Measurements from ENCODE around the gene TSPYL2. TPM values are rescaled to one million over a fixed set of nuclear protein-coding genes. Genes with fewer than 3 reads are reported as not detected.
A peak's percentile ranks its signal among the peaks of the same experiment; 100 is the strongest.

Gene TSPYL2
- total RNA-seq, 1 donor from 2014 or later = 99.0 TPM

GRCh38 chrX:53093177-53093655 is 11.0 kb downstream of the TSPYL2 start:
- peaks cover 31% of the 10 kb centered on the region for H3K4me1 Mint-ChIP-seq
- peak overlapping the region; percentile 81 for H3K4me3 Mint-ChIP-seq
- H3K27me3 Mint-ChIP-seq (ENCODE audit: low read depth) = no peaks in the 10 kb centered on the region
- TF ChIP-seq, protein P1, sequence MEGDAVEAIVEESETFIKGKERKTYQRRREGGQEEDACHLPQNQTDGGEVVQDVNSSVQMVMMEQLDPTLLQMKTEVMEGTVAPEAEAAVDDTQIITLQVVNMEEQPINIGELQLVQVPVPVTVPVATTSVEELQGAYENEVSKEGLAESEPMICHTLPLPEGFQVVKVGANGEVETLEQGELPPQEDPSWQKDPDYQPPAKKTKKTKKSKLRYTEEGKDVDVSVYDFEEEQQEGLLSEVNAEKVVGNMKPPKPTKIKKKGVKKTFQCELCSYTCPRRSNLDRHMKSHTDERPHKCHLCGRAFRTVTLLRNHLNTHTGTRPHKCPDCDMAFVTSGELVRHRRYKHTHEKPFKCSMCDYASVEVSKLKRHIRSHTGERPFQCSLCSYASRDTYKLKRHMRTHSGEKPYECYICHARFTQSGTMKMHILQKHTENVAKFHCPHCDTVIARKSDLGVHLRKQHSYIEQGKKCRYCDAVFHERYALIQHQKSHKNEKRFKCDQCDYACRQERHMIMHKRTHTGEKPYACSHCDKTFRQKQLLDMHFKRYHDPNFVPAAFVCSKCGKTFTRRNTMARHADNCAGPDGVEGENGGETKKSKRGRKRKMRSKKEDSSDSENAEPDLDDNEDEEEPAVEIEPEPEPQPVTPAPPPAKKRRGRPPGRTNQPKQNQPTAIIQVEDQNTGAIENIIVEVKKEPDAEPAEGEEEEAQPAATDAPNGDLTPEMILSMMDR (IDR thresholded peaks at IDR 0.05; ENCODE audit: unreplicated experiment) = peak; percentile 26
- peak; percentile 45 to 73 for DNase-seq (ENCODE audit: low spot score in 2 of 2, unreplicated experiment in 2 of 2)
- H3K27ac Mint-ChIP-seq = peak overlapping the region; percentile 90
- H3K9me3 Mint-ChIP-seq = peaks cover 6% of the 10 kb centered on the region
- H3K36me3 Mint-ChIP-seq = no peaks in the 10 kb centered on the region

- Mint-ChIP-seq H3K27me3 (ENCODE audit: low read depth) (no peaks in the 10 kb centered on the region), H3K4me1 (peaks cover 28% of the 10 kb centered on the region), H3K9me3 (peaks cover 6% of the 10 kb centered on the region), H3K4me3 (peak within 1 kb of the TSS; percentile 81), H3K36me3 (peaks cover 3% of the 10 kb centered on the region), H3K27ac (peak within 1 kb of the TSS; percentile 90)
- DNase-seq (ENCODE audit: low spot score in 2 of 2, unreplicated experiment in 2 of 2) = peak; percentile 63 to 81
- TF ChIP-seq, protein P1 (IDR thresholded peaks at IDR 0.05; ENCODE audit: unreplicated experiment) = no peak
Measured at GRCh38 chrX:53093748-53094581, 11.8 kb downstream of the TSPYL2 start, which contains the start of gene KANTR. Gene KANTR (plus strand): TSS chrX:53094142. CDS start chrX:53124273, 30,131 bp downstream.

- peaks cover 10% of the 10 kb centered on the region for H3K9me3 Mint-ChIP-seq
- peaks cover 25% of the 10 kb centered on the region for H3K4me1 Mint-ChIP-seq
- H3K27me3 Mint-ChIP-seq (ENCODE audit: low read depth) = no peaks in the 10 kb centered on the region
- no peak for DNase-seq (ENCODE audit: low spot score in 2 of 2, unreplicated experiment in 2 of 2)
- H3K27ac Mint-ChIP-seq = peak overlapping the region; percentile 90
- H3K36me3 Mint-ChIP-seq = peaks cover 6% of the 10 kb centered on the region
- peak overlapping the region; percentile 81 for H3K4me3 Mint-ChIP-seq
- TF ChIP-seq, protein P1 (IDR thresholded peaks at IDR 0.05; ENCODE audit: unreplicated experiment) = no peak
Measured at GRCh38 chrX:53094582-53094905, 12.4 kb downstream of the TSPYL2 start.

DNA sequence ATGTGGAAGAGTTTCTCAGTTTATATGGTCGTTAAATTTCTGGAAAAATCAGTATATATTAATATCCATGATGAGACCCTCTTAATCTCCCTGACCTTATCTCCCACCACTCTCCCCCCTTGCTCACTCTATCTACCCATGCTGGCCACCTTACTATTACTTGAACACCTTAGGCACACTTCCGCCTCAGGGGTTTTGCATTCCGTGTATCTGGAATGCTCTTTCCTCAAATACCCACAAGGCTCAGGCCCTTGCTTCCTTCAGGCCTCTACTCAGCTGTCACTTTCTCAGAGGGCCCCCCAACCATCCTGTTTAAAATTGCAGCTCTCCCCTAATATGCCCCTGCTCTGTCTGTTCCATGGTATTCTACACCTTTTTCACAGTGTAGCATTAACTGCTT is 13.6 kb downstream of the TSPYL2 start:
- H3K9me3 Mint-ChIP-seq = peaks cover 11% of the 10 kb centered on the region
- H3K4me1 Mint-ChIP-seq = peaks cover 14% of the 10 kb centered on the region
- no peak overlapping the region for H3K4me3 Mint-ChIP-seq
- TF ChIP-seq, protein P1 (IDR thresholded peaks at IDR 0.05; ENCODE audit: unreplicated experiment) = no peak
- no peak for DNase-seq (ENCODE audit: low spot score in 2 of 2, unreplicated experiment in 2 of 2)
- H3K27me3 Mint-ChIP-seq (ENCODE audit: low read depth) = no peaks in the 10 kb centered on the region
- no peak overlapping the region for H3K27ac Mint-ChIP-seq
- H3K36me3 Mint-ChIP-seq = peaks cover 9% of the 10 kb centered on the region

GRCh38 chrX:53114864-53115549 is 32.8 kb downstream of the TSPYL2 start:
- Mint-ChIP-seq H3K9me3 (peaks cover 18% of the 10 kb centered on the region), H3K4me3 (no peak overlapping the region), H3K27me3 (ENCODE audit: low read depth) (no peaks in the 10 kb centered on the region), H3K27ac (no peak overlapping the region), H3K36me3 (peaks cover 9% of the 10 kb centered on the region), H3K4me1 (no peaks in the 10 kb centered on the region)
- no peak for DNase-seq (ENCODE audit: low spot score in 2 of 2, unreplicated experiment in 2 of 2)
- TF ChIP-seq, protein P1 (IDR thresholded peaks at IDR 0.05; ENCODE audit: unreplicated experiment) = no peak
